ENCODE results near the gene ZNF615.
"Not testable (repeated sequence)": the region's sequence is repeated elsewhere in the genome, so short reads cannot be mapped to it uniquely, and the experiment has no call there.

The ZNF615 gene

GRCh38 chr19:52007806-52008557, at the start of gene ZNF615:
Gene ZNF615 (minus strand): TSS chr19:52008211. CDS start chr19:52003711, 4,500 bp downstream.
- peak; percentile 92 to 94 for DNase-seq

DNA sequence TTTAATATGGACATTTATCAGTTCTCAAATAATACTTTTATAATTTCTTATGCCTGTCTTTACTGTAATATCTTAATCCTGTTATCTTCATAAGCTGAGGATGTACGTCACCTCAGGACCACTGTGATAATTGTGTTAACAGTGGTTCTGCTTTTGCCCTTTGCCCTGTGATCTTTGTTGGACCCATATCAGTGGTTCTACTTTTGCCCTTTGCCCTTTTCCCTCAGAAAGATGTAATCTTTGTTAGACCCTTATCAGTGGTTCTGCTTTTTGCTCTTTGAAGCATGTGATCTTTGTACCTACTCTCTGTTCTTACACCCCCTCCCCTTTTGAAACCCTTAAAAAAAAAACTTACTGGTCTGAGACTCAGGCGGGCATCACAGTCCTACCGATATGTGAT, 48.5 kb upstream of the ZNF615 start:
- DNase-seq = not testable (repeated sequence)

DNA sequence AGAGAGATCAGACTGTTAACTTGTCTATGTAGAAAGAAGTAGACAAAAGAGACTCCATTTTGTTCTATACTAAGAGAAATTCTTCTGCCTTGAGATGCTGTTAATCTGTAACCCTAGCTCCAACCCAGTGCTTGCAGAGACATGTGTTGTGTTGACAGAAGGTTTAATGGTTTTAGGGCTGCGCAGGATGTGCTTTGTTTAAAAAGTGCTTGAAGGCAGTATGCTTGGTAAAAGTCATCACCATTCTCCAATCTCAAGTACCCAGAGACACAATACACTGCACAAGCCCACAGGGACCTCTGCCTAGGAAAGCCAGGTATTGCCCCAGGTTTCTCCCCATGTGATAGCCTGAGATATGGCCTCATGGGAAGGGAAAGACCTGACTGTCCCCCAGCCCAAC, 43.7 kb upstream of the ZNF615 start:
- not testable (repeated sequence) for DNase-seq

- DNase-seq = peak; percentile 86 to 87
Observed at GRCh38 chr19:52048555-52049501, 40.8 kb upstream of the ZNF615 start, which contains the start of gene ZNF432. Gene ZNF432 (minus strand): TSS chr19:52048838. CDS start chr19:52046868, 1,970 bp downstream.

DNA sequence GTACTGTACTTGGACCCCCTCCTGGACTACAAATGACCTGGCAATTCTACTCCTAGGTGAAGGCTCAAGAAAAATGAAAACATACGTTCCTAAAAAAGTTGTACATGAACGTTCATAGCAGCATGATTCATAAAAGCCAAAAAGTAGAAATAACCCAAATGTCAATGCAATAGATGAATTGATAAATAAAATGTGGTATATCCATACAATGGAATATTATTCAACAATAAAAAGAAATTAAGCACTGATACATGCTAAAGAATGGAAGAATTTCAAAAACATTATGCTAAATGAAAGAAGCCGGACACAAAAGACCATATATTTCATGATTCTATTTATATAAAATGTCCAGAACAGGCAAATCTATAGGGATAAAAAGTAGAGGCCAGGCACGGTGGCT, 31.2 kb upstream of the ZNF615 start:
- DNase-seq = no peak

DNA sequence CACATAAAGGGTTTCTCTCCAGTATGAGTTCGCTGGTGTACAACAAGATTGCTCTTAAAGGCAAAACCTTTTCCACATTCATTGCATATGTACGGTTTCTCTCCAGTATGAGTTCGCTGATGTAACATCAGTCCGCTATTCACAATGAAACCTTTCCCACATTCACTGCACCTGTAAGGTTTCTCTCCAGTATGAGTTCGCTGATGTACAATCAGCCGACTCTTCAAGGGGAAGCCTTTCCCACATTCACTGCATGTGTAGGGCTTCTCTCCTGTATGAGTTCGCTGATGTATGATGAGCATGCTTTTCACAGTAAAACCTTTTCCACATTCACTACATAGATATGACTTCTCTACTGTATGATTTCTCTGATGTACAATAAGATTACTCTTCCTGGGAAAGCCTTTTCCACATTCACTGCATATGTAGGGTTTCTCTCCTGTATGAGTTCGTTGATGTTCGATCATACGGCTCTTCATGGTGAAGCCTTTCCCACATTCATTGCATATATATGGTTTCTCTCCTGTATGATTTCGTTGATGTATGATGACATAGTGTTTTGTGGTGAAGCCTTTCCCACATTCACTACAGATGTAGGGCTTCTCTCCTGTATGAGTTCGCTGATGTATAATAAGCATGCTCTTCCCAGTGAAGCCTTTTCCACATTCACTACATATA, 26.2 kb upstream of the ZNF615 start:
- DNase-seq = no peak

- no peak for DNase-seq
Observed at GRCh38 chr19:52028780-52029123, 20.7 kb upstream of the ZNF615 start.

DNA sequence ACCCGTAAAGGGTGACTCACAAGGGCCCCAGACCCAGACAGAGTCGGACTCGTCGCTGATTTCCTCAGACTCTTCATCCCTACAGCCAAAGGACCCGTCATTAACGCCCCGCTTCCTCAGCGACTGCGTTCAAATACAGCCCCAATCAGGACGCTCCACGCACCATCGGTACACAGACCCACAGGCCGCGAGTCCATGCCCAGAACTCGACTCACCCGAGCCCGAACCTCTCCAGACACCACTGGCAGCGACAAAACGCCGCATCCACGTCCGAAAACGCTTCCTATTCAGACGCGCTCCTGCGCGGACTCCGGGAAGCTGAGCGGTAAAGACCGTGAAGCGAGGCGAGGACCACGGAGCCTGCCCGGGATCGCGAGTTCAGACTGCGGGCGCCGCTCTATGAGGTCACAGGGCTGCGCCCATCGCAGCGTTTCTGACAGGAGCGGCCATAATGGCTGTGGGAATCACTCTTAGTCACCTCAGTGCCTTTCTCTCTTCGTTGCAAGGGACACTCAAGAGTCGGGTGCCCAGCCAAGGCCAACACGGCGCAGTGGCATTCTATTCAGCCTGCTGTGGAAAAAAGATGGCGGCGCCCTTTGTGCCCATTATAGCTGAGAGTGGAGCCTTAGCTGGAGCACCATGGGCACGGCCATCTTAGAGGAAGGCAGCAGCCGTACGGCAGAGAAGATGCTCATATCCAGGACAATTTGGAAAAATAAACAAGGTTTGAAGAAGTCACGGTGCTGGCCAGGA, 20.2 kb upstream of the ZNF615 start, which contains the start of gene ZNF614:
TSS of gene ZNF614 (minus strand) at position 353 of the 753 bp plus-strand sequence. CDS start 2,634 bp downstream, outside the sequence.
- DNase-seq = peak; percentile 89 to 91

DNA sequence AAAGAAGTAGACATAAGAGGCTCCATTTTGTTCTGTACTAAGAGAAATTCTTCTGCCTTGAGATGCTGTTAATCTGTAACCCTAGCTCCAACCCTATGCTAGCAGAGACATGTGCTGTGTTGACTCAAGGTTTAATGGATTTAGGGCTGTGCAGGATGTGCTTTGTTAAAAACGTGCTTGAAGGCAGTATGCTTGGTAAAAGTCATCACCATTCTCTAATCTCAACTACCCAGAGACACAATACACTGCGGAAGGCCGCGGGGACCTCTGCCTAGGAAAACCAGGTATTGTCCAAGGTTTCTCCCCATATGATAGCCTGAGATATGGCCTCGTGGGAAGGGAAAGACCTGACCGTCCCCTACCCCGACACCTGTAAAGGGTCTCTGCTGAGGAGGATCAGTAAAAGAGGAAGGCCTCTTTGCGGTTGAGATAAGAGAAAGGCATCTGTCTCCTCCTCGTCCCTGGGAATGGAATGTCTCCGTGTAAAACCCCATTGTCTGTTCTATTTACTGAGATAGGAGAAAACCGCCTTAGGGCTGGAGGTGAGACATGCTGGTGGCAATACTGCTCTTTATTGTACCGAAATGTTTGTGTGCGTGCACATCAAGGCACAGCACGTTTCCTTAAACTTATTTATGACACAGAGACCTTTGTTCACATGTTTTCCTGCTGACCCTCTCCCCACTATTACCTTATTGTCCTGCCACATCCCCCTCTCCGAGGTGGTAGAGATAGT, 18.4 kb upstream of the ZNF615 start:
- not testable (repeated sequence) for DNase-seq

DNA sequence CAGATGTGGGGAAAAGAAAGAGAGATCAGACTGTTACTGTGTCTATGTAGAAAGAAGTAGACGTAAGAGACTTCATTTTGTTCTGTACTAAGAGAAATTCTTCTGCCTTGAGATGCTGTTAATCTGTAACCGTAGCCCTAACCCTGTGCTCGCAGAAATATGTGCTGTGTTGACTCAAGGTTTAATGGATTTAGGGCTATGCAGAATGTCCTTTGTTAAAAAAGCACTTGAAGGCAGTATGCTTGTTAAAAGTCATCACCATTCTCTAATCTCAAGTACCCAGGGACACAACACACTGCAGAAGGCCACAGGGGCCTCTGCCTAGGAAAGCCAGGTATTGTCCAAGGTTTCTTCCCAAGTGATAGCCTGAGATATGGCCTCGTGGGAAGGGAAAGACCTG, 16.5 kb upstream of the ZNF615 start:
- DNase-seq = not testable (repeated sequence)

GRCh38 chr19:52022193-52022592, 14.2 kb upstream of the ZNF615 start:
- DNase-seq = no peak

- DNase-seq = no peak
Observed at GRCh38 chr19:52020506-52020905, 12.5 kb upstream of the ZNF615 start.

DNA sequence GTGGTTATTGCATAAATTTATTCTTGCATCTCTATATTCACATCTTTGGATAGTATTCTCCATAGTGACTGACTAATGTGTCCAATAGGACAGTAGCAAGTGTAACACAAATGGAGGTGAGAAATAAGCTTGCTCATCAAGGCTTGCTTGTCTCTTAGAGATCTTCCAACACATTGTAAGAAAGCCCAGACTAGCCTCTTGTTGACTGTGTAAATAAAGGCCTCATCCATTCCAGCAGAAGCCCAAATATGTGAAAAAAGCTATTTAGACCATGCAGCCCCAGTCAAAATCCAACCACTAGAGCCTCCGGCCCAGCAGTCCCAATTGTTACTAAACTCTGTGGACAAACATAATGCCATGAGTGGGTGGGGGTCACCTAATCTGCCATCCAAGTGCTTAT, 2.7 kb upstream of the ZNF615 start:
- DNase-seq = no peak

DNA sequence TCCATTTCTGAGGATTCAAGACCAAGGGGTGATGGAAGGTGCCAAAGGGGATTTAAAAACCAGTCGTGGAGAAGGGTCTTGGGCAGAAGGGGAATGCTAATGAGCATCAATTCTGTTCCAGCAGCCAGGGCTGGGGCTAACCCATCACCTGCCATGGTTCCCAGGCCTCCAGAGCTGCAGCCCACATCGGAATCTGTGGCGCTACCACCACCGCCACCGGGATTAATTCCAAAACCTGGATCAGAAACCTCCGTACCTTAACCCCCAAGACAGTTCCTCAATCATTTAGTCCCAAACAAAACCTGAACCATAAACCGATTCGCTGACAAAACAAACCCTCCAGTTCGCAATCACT, 583 bp downstream of the ZNF615 start:
- DNase-seq = no peak

DNA sequence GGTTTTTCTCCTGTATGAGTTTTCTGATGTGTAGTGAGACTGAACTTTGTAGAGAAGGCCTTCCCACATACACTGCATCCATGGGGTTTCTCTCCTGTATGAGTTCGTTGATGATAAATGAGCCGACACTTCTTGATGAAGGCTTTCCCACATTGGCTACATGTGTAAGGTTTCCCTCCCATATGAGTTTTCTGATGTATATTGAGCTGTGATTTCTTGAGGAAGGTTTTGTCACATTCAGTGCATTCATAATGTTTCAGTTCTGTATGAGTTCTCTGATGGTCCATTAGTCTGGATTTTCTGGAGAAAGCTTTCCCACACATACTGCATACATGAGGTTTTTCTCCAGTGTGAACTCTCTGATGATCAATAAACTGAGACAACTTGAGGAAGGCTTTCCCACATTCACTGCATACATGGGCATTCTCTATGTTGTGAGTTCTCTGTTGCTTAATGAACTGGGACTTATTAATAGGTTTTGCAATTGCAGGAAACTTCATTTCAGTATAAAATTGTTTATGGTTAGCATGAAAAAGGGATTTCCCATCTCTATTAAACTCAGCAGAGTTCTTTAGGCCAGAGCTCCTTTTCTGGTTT, 13.9 kb downstream of the ZNF615 start:
- DNase-seq = no peak

- no peak for DNase-seq
Observed at GRCh38 chr19:51993422-51993821, 14.6 kb downstream of the ZNF615 start.

- peak; percentile 85 to 87 for DNase-seq
Observed at GRCh38 chr19:51986309-51987291, 21.4 kb downstream of the ZNF615 start, which contains the start of gene ZNF350. Gene ZNF350 (minus strand): TSS chr19:51986840. CDS start chr19:51974360, 12,480 bp downstream.

- DNase-seq = no peak
Observed at GRCh38 chr19:51983361-51983760, 24.6 kb downstream of the ZNF615 start.

GRCh38 chr19:51980926-51981325, 27.1 kb downstream of the ZNF615 start:
- DNase-seq = not testable (repeated sequence)
